Fibroblast of the conjunctiva (primary cell): ENCODE measurements around the gene CTSA.
"Not testable (repeated sequence)": the region's sequence is repeated elsewhere in the genome, so short reads cannot be mapped to it uniquely, and the experiment has no call there.

ENCODE experiments used
- DNase-seq: peaks from one replicate; pipeline ENCODE4 v3.0.0-alpha.2; 2010; ENCODE audit warnings: low read depth

CTSA gene

GRCh38 chr20:45867136-45867818 lies 23.9 kb upstream of the CTSA start:
- DNase-seq, result no peak

- no peak for DNase-seq
These were observed 23.3 kb upstream of the CTSA start for GRCh38 chr20:45867819-45868176.

DNA sequence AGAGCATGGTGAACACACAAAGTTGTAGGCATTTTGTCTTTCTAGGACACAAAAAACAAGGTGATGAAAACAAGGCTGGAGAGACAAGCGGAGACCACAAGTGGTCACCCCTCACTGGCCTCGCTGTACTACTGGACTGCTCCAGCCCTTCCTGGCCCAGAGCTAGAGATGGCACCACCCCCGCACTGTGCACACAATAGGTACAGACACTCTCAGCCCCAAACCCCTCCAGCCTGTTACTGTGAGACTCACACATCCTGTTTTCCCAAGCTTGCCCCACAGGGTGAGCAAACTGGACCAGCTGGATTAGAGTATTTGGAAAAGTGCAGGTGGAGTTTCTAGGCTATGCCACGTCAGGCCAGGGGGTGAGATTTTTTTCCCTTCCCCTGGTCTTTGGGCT lies 18.5 kb upstream of the CTSA start:
- DNase-seq, result no peak

DNA sequence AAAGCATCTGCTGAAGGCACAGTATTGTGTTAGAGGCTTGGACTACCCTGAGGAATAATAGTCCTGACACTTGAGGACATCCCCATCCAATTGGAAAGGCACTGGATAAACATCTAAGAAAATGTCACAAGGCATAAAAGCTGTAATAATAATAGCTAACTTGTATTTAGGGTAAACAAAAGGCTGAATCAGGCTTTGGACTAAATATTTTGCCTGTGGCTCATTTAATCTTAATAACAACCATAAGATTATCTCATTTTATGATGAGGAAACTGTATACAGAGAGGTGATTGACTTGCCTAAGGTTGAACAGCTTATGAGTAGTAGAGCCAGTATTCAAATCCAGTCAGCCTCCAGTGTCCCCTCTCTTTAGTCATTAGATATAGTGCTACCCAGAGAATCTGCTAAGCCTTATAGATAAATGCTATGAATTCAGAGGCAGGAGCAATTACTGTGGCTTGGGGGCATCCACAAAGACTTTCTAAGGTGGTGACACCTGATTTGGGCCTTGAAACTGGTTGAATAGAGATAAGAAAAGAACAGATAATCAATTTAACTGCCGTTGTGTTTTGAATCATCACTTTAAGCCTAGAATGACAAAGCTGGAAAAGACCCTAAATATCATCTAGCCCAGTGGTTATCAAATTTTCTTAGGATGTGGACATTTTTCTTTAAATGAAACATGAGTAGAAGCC lies 17.6 kb upstream of the CTSA start:
- DNase-seq, result no peak

- DNase-seq, result not testable (repeated sequence)
These were observed 17.0 kb upstream of the CTSA start for GRCh38 chr20:45874104-45874481.

DNA sequence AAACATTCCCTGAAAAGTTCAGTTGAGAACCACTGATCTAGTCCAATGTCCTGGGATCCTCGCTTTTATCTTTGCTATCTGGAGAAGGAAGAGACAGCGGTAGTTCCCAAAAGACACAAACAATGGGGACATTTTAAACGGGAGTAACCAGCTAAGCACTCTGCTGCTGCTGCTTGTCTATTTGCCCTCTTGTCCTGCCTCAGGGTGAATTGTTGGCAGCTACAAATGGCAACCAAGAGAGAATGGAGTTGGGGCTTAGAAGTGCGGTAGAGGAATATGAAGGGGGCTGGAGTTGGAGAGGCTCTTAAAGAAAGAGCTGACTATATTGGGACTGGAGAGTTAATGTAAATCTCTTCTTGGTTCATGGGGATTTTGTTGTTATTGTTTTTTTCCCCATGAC lies 16.6 kb upstream of the CTSA start:
- DNase-seq, result no peak

- DNase-seq, result no peak
These were observed 12.9 kb upstream of the CTSA start for GRCh38 chr20:45878076-45878761.

DNA sequence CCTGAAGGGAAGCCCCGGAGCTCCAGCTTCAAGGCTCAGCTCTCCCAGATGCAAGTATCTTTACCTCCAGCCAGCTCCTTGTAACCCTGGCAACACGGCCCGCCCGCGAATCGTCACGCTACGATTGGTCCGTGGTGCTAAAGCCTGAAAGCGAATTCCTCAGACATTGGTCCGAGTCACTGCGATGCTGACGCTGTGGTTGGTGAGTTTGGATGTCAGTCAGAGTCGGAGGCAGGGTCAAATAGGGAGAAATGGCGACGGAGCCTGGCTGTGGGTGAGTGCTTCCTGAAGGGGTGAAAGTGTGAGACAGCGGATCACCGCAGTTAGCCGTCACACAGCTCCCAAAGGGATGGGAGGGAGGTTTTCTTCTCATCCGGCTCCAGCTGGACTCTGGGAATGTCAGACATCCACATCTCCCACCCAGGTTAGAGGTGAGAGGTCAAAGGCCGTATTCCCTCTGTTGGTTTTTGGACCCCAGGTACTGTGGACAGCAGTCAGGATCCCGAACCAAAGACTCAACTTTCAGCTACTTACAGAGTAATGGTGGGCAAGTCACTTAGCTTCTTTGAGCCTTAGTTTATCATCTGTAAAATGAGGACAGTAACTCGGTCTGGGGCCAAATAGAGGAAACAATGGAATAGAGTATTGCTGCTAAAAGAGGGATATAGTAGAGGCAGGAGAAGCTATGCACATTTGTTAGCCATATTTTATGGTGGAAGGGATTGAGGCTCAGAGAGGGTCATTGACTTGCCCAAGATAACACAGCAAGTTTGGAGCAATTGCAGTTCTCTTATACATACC lies 9.9 kb upstream of the CTSA start, which contains the start of gene ZSWIM1:
Gene ZSWIM1, plus strand, starts transcription at position 240 of the 801 bp plus-strand sequence. CDS start 1,366 bp downstream, outside the sequence.
- DNase-seq, result peak; percentile 98

- DNase-seq, result no peak
These were observed 8.6 kb upstream of the CTSA start for GRCh38 chr20:45882469-45883099.

DNA sequence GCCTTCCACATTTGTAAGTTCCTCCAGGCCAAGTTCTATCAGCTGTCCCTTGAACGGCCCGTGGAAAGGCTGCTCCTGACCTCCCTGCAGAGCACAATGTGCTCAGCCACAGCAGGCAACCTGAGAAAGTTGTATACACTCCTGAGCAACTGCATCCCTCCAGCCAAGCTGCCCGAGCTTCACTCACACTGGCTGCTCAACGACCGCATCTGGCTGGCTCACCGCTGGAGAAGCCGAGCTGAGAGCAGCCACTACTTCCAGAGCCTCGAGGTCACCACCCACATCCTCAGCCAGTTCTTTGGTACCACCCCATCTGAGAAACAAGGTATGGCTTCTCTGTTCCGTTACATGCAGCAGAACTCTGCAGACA lies 8.1 kb upstream of the CTSA start:
- DNase-seq, result no peak

GRCh38 chr20:45886590-45887345 lies 4.4 kb upstream of the CTSA start:
- no peak for DNase-seq

DNA sequence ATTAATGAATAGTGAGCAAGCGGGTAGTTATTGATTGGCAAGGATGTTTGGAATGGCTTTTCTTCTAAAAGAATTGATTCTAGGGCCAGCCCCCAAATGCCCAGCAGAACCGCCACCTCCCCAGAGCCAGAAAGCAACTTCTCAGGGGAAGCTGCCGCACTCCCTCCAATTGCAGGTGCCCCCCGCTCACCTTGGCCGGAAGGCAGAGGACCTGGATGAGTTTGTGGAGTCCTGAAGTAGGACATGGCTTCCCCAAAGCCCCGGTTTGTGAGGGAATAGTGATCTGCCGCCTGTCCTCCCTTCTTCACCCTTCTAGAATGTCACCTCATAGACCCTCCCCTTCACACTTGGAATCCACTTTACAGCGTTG lies 3.8 kb upstream of the CTSA start, which contains the start of gene SPATA25:
Gene SPATA25, minus strand, starts transcription at position 277 of the 370 bp plus-strand sequence. Its CDS starts 32 bp downstream, at position 245.
- no peak for DNase-seq

DNA sequence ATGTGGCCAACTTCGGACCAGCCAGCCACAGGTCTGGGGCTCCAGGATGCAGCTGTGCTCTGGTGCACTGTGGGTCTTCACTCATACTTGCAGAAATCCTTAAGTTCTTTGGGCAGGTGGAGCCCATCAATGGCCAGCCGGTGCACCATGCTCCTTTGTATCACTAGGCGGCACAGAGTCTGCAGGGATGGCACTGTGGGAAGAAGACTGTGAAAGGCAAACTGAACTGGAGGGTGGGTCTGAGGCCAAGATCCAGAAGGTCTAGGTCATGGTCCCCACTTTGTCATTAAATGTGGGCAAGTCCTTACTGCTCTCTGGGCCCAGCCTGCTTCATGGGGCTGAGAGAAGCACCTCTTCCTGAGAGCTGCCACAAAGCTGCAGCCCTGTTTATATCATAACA lies 2.5 kb upstream of the CTSA start:
- no peak for DNase-seq

GRCh38 chr20:45890077-45890984 lies 804 bp upstream of the CTSA start:
- DNase-seq, result peak; percentile 79

DNA sequence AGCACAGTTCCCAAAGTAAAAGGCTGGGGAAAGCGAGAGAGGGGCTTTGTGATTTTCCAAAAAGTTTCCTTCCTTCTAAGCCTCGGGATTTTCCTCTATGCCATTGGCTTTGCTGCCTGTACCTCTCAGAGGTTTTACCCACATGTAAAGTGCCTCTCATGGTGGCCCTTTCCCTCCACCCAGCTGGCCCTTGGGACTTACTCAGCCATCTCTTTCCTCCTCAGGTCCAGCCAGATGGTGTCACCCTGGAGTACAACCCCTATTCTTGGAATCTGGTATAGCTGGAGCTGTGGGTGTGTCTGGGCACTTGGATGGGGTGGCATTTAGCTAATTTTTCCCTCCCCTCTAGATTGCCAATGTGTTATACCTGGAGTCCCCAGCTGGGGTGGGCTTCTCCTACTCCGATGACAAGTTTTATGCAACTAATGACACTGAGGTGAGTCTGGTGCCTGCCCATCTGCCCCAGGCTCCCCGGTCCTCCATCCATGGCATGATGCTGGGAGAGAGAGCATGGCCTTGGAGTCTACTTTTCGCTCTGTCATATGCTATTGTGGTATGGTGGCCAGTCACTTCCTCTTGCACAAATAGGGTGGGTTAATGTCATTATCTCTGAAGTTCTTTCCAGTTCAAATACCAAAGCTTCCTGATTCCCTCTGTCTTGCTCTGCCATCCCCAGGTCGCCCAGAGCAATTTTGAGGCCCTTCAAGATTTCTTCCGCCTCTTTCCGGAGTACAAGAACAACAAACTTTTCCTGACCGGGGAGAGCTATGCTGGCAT lies 1.1 kb downstream of the CTSA start:
- DNase-seq, result no peak

- DNase-seq, result no peak
These were observed 1.8 kb downstream of the CTSA start for GRCh38 chr20:45892828-45893500.

DNA sequence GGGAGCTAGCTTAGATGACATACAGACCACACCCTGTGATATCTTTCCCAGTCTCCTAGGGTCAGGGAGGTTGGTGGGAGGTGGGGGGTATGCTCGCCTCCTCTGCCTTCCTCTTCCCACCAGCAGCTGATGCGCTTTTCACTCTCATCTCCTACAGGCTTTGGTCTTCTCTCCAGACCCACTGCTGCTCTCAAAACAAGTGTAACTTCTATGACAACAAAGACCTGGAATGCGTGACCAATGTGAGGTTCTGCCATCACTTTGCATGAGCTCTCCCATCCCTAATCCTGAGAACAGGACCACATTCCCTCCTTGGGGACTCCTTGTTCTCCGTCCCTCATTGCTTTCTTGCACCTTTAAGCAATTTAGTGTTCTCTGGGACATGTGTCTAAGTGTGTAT lies 2.7 kb downstream of the CTSA start:
- DNase-seq, result no peak

DNA sequence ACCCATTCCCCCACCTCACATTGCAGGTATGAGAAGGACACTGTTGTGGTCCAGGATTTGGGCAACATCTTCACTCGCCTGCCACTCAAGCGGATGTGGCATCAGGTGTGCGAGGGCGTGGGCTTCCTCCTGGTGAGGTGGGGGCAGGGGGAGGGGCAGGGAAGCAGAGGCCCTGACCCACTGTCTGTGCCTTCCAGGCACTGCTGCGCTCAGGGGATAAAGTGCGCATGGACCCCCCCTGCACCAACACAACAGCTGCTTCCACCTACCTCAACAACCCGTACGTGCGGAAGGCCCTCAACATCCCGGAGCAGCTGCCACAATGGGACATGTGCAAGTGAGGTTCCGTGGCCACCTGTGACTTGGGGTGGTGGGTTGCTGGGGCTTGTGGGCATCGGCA lies 3.7 kb downstream of the CTSA start:
- DNase-seq, result no peak
